Loucy (cell line): Measurements from ENCODE around the gene TOGARAM2.

Experiments used
- EZH2phosphoT487 ChIP-seq: fragments of 200-600 bp; IDR thresholded peaks from 2 replicates; pipeline ENCODE4 v1.6.1; 2018; ENCODE audit warnings: antibody characterized with exemption, mild to moderate bottlenecking, moderate library complexity, borderline replicate concordance
- TF ChIP-seq, protein P1 (sequence below): fragments of 200-600 bp; sonication (generic); conservative IDR thresholded peaks from 2 replicates; pipeline ENCODE4 v1.5.1; 2014; ENCODE audit warnings: mild to moderate bottlenecking, antibody characterized with exemption, low read length

DNA sequence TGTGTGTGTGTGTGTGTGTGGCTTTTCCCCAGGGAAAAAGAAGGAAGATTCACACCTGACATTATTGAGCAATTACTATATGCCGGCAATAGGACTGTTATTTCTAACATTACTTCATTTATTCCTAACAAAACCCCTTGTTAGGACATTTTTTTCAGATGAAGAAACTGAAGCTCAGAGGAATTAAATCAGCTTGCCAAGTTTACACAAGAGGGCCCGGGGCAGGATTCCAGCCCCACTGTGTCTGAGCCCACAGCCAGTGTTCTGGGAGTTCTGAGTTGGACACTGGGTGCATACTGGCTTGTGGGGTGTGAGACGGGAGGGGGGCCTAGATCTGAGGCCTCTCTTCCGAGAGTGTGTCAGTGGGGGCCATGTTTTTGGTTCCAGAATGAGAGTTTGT lies 9.9 kb downstream of the TOGARAM2 start:
- TF ChIP-seq, protein P1, sequence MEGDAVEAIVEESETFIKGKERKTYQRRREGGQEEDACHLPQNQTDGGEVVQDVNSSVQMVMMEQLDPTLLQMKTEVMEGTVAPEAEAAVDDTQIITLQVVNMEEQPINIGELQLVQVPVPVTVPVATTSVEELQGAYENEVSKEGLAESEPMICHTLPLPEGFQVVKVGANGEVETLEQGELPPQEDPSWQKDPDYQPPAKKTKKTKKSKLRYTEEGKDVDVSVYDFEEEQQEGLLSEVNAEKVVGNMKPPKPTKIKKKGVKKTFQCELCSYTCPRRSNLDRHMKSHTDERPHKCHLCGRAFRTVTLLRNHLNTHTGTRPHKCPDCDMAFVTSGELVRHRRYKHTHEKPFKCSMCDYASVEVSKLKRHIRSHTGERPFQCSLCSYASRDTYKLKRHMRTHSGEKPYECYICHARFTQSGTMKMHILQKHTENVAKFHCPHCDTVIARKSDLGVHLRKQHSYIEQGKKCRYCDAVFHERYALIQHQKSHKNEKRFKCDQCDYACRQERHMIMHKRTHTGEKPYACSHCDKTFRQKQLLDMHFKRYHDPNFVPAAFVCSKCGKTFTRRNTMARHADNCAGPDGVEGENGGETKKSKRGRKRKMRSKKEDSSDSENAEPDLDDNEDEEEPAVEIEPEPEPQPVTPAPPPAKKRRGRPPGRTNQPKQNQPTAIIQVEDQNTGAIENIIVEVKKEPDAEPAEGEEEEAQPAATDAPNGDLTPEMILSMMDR: no peak
- TF ChIP-seq EZH2phosphoT487: no peak
